RWPE2 (cell line): ENCODE measurements around the gene EHD4.

Experiments
- ATAC-seq: fragments of 200-7000 bp; cut with Tn5 transposase; 3 replicates; pipeline ENCODE4 v1.9.1; 2021; ENCODE audit warnings: low read depth
- DNase-seq: peaks from one replicate; pipeline ENCODE4 v3.0.0-alpha.2; 2020; ENCODE audit warnings: low spot score
- H3K27ac ChIP-seq: fragments of 450-650 bp; 2 replicates; pipeline ENCODE4 v1.5.1; 2017; ENCODE audit warnings: mild to moderate bottlenecking; ENCODE audit not compliant: poor library complexity, severe bottlenecking
- H3K27me3 ChIP-seq: fragments of 250-450 bp; sonication (Bioruptor Pico); 2 replicates; pipeline ENCODE4 v1.5.1; 2021; ENCODE audit warnings: mild to moderate bottlenecking, moderate library complexity; ENCODE audit not compliant: insufficient read depth, poor library complexity, severe bottlenecking
- H3K36me3 ChIP-seq: fragments of 250-450 bp; sonication (Bioruptor Pico); 2 replicates; pipeline ENCODE4 v1.5.1; 2020; ENCODE audit warnings: low read depth, mild to moderate bottlenecking, moderate library complexity
- H3K4me1 ChIP-seq: fragments of 250-450 bp; sonication (Bioruptor Pico); 2 replicates; pipeline ENCODE4 v1.5.1; 2021; ENCODE audit warnings: mild to moderate bottlenecking, moderate library complexity; ENCODE audit not compliant: insufficient read depth, poor library complexity, severe bottlenecking
- H3K4me3 ChIP-seq: fragments of 250-450 bp; sonication (Bioruptor Pico); 2 replicates; pipeline ENCODE4 v1.5.1; 2021; ENCODE audit warnings: mild to moderate bottlenecking, moderate library complexity; ENCODE audit not compliant: severe bottlenecking
- H3K9me3 ChIP-seq: fragments of 250-450 bp; sonication (Bioruptor Pico); 2 replicates; pipeline ENCODE4 v1.5.1; 2021; ENCODE audit warnings: mild to moderate bottlenecking, moderate library complexity; ENCODE audit not compliant: severe bottlenecking
- CTCF ChIP-seq: fragments of 450-650 bp; IDR thresholded peaks from one replicate; pipeline ENCODE4 v1.5.1; 2017; ENCODE audit warnings: mild to moderate bottlenecking, moderate library complexity; ENCODE audit not compliant: poor library complexity, severe bottlenecking

The EHD4 gene

GRCh38 chr15:41988896-41989572 is 16.7 kb upstream of the EHD4 start:
- no peaks in the 10 kb centered on the region for H3K9me3 ChIP-seq
- peak; percentile 68 for DNase-seq
- no peaks in the 10 kb centered on the region for H3K4me1 ChIP-seq
- no peak overlapping the region for H3K27ac ChIP-seq
- ATAC-seq = 0 out of 3 replicates have a peak, but pooled peaks have one; percentile 2
- no peak overlapping the region for H3K4me3 ChIP-seq
- H3K27me3 ChIP-seq = no peaks in the 10 kb centered on the region
- no peak for TF ChIP-seq CTCF
- no peaks in the 10 kb centered on the region for H3K36me3 ChIP-seq

GRCh38 chr15:41987925-41988275 is 15.5 kb upstream of the EHD4 start:
- Histone ChIP-seq H3K27ac (no peak overlapping the region), H3K4me1 (no peaks in the 10 kb centered on the region), H3K27me3 (no peaks in the 10 kb centered on the region), H3K9me3 (no peaks in the 10 kb centered on the region), H3K4me3 (no peak overlapping the region), H3K36me3 (no peaks in the 10 kb centered on the region)
- no peak for TF ChIP-seq CTCF
- DNase-seq (peak; percentile 51), ATAC-seq (no peak)

- H3K27me3 ChIP-seq = no peaks in the 10 kb centered on the region
- H3K9me3 ChIP-seq = no peaks in the 10 kb centered on the region
- TF ChIP-seq CTCF = no peak
- no peak overlapping the region for H3K27ac ChIP-seq
- ATAC-seq (no peak), DNase-seq (peak; percentile 66)
- no peaks in the 10 kb centered on the region for H3K4me1 ChIP-seq
- no peaks in the 10 kb centered on the region for H3K36me3 ChIP-seq
- H3K4me3 ChIP-seq = no peak overlapping the region
Measured at GRCh38 chr15:41987246-41987924, 15.0 kb upstream of the EHD4 start.

- ATAC-seq = no peak
- DNase-seq = no peak
- no peaks in the 10 kb centered on the region for H3K36me3 ChIP-seq
- no peak for TF ChIP-seq CTCF
- H3K27ac ChIP-seq = no peak overlapping the region
- H3K9me3 ChIP-seq = no peaks in the 10 kb centered on the region
- H3K4me1 ChIP-seq = no peaks in the 10 kb centered on the region
- no peaks in the 10 kb centered on the region for H3K27me3 ChIP-seq
- no peak overlapping the region for H3K4me3 ChIP-seq
Measured at GRCh38 chr15:41985236-41986160, 13.1 kb upstream of the EHD4 start.
